Heart left ventricle (tissue), 16 donors: ENCODE results near the gene SGK1. TPM values are rescaled to one million over a fixed set of nuclear protein-coding genes. Genes with fewer than 3 reads are reported as not detected.
"Not testable (repeated sequence)": the region's sequence is repeated elsewhere in the genome, so short reads cannot be mapped to it uniquely, and the experiment has no call there.

Source experiments
- ATAC-seq, 4 donors: fragments of 200-7000 bp; cut with Tn5 transposase; one replicate each; pipeline ENCODE4 v1.9.1; 2020 to 2022; ENCODE audit warnings: moderate library complexity in 4 of 4, mild to moderate bottlenecking in 3 of 4, moderate number of reproducible peaks in 1 of 4
- DNase-seq, 5 donors: peaks; one replicate each; pipeline ENCODE4 v3.0.0-alpha.2; 2020
- H3K27ac ChIP-seq, 12 donors: fragments of 200-600 bp; sonication (generic) in 4 of 12; one replicate each; pipeline versions ENCODE4 v1.5.0 to v1.8.0; 2016 to 2022; ENCODE audit warnings: mild to moderate bottlenecking in 2 of 12
- H3K27me3 ChIP-seq, 9 donors: fragments of 200-600 bp; sonication (generic) in 2 of 9; one replicate each; pipeline versions ENCODE4 v1.5.1 to v1.8.0; 2016 to 2022; ENCODE audit warnings: mild to moderate bottlenecking in 3 of 9
- H3K36me3 ChIP-seq, 9 donors: fragments of 200-600 bp; sonication (generic) in 2 of 9; one replicate each; pipeline versions ENCODE4 v1.5.0 to v1.8.0; 2018 to 2022; ENCODE audit warnings: mild to moderate bottlenecking in 2 of 9
- H3K4me1 ChIP-seq, 12 donors: fragments of 200-600 bp; sonication (generic) in 4 of 12; one replicate each; pipeline versions ENCODE4 v1.5.0 to v1.8.0; 2016 to 2022; ENCODE audit warnings: mild to moderate bottlenecking in 3 of 12
- H3K4me3 ChIP-seq, 12 donors: fragments of 200-600 bp; sonication (generic) in 4 of 12; one replicate each; pipeline versions ENCODE4 v1.5.0 to v1.8.0; 2017 to 2022; ENCODE audit warnings: mild to moderate bottlenecking in 9 of 12, moderate library complexity in 4 of 12
- H3K9me3 ChIP-seq, 12 donors: fragments of 200-600 bp; sonication (generic) in 4 of 12; one replicate each; pipeline versions ENCODE4 v1.5.0 to v1.8.0; 2016 to 2022; ENCODE audit warnings: mild to moderate bottlenecking in 1 of 12
- POLR2A ChIP-seq, 2 donors: fragments of 450-650 bp; IDR thresholded peaks; one replicate each; pipeline ENCODE4 v1.6.1; 2017; ENCODE audit warnings: antibody characterized with exemption in 2 of 2, mild to moderate bottlenecking in 2 of 2, moderate library complexity in 2 of 2
- WGBS, 4 donors: extraction: QIAGEN DNeasy Blood & Tissue Kit in 2 of 4; methylation state at CpG; one replicate each; pipeline versions ENCODE4 v1.1.5 to v1.1.7; 2013 to 2018; 5-methylcytosine and 5-hydroxymethylcytosine counted together
- intact Hi-C, 10 donors: fragments of 100-400 bp; cut with DNase I; formaldehyde crosslinking; loops; one replicate each; pipeline versions ENCODE4 v1.11.1 to v1.14.2; 2022
- polyA plus RNA-seq, 2 donors: library from polyadenylated mRNA; stranded (reverse); fragments of 200-250 nt; gene quantifications; one replicate each; pipeline ENCODE4 v1.2.3, GENCODE V29; 2013
- total RNA-seq, 9 donors: library from RNA; depleted of rRNA in 2 of 9; stranded (reverse); fragments of >200 nt in 2 of 9; fragmentation: NEBNext Ultra II Directional in 3 of 9; extraction: Animal tissue kit (Norgen Biotek cat#: 25700) in 3 of 9; gene quantifications; one replicate each; pipeline versions ENCODE4 v1.1.0 to v1.2.4, GENCODE V29; 2016 to 2023
- TF ChIP-seq, protein P1 (sequence below), 12 donors: fragments of 200-600 bp; sonication (generic) in 4 of 12; IDR thresholded peaks; one replicate each; pipeline versions ENCODE4 v1.5.0 to v1.8.0; 2018 to 2022; ENCODE audit warnings: antibody characterized with exemption in 12 of 12, mild to moderate bottlenecking in 5 of 12
- donor health status: ischemic (EF 13 %, LVEDD 7.1; RV severe dilation, severe dysfunction).
- donor health status: healthy with polysubstance abuse.
- donor health status: DM: no; HTN: yes; CAD: no.
- donor health status: DM: no; HTN: no; CAD: no.
- donor health status: ischemic (EF 25% LVEDD 6.9; RV normal size, moderate dysfunction).
- donor health status: ischemic (EF 25% LVEDD 5.7; RV mildly dilated, moderate dysfunction).
- donor health status: healthy.
- donor health status: DM: yes; HTN: yes; CAD: no.
- donor health status: ischemic (EF 35%, LVEDD 5.7; RV mildly dilated, moderate dysfunction).
- donor health status: nonischemic (EF 11% LVEDD 7.7; RV severe dilation, severe dysfunction).
- donor health status: DM: yes; HTN: yes; CAD: no.
- donor health status: PGD.
- donor health status: ischemic (EF 29% LVEDD 5.4; RV normal size, mild dysfunction).
- donor health status: nonischemic (EF 23%, LVEDD 6.1; RV moderate dilation, normal function).

Gene SGK1
- total and polyA plus RNA-seq, 11 donors = 17.7 to 118 (median 56.7) TPM

DNA sequence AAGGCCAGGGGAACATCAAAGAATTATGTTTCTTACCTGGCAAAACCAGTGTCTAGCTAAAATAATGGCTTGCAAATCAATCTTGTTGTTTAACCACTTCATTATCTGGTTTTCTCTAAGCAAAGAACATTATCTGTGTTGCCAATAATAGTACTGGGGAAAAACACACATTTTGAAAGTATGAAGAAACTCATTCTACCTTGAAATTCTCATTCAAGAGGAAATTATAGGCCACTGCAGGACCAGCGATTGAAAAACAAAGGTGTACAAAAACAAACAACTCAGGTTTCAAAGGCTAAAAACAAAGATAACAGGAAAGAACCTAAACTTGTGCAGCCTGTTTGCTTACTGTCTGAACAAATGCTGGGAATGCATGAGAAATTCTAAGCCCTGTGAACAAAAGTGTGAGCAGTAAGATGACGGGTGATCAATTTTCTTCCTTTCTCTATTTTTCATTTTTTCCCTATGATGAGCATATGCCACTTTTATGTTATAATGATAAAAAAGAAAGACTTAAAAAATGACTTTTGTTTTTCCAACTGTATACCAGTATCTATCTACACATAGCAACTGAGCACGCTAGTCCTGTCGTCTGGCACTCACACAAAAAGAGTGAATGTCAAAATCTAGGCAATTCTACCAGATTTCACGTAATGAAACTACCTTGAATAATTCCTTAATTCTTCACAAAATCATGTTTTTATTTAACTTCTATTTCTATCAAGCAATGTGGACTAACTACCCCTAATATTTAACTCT lies 117.9 kb downstream of the SGK1 start:
- ATAC-seq (no peak), DNase-seq (no peak)
- H3K9me3 ChIP-seq = peaks cover 0 to 15% (median 4%) of the 10 kb centered on the region in 12 donors
- intact Hi-C loops = no loop called here
- H3K27me3 ChIP-seq = no peaks in the 10 kb centered on the region
- H3K4me3 ChIP-seq = no peak overlapping the region
- H3K27ac ChIP-seq = no peak overlapping the region
- WGBS, 4 donors = 90 to 94% (median 94%) methylated on average over 5 of the region's 5 CpGs
- TF ChIP-seq, protein P1, sequence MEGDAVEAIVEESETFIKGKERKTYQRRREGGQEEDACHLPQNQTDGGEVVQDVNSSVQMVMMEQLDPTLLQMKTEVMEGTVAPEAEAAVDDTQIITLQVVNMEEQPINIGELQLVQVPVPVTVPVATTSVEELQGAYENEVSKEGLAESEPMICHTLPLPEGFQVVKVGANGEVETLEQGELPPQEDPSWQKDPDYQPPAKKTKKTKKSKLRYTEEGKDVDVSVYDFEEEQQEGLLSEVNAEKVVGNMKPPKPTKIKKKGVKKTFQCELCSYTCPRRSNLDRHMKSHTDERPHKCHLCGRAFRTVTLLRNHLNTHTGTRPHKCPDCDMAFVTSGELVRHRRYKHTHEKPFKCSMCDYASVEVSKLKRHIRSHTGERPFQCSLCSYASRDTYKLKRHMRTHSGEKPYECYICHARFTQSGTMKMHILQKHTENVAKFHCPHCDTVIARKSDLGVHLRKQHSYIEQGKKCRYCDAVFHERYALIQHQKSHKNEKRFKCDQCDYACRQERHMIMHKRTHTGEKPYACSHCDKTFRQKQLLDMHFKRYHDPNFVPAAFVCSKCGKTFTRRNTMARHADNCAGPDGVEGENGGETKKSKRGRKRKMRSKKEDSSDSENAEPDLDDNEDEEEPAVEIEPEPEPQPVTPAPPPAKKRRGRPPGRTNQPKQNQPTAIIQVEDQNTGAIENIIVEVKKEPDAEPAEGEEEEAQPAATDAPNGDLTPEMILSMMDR (IDR thresholded peaks at IDR 0.05) = no peak
- no peak for TF ChIP-seq POLR2A (IDR thresholded peaks at IDR 0.05)
- peaks cover 0 to 7% (median 0%) of the 10 kb centered on the region in 12 donors for H3K4me1 ChIP-seq
- H3K36me3 ChIP-seq = no peaks in the 10 kb centered on the region

DNA sequence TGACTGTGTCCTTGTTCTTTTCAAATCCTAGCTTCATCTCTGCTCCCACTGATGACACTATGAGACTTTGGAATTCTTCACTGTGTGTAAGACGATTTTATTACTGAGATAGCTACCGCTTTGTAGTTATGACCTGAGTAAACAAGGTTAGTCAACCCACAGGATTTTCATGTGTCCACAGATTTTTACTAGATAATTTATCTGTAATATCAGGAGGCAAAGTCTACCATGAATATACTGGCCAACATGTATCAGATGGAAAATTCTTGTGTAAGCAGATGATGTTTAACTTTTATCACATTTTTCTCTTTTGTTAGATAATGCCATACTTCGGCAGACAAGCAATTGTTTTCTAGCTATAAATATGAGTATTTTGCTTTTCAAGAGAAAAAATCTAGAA lies 119.8 kb downstream of the SGK1 start:
- H3K9me3 ChIP-seq = peaks cover 0 to 2% (median 0%) of the 10 kb centered on the region in 12 donors
- TF ChIP-seq POLR2A (IDR thresholded peaks at IDR 0.05) = no peak
- TF ChIP-seq, protein P1 (IDR thresholded peaks at IDR 0.05) = no peak
- 94 to 99% (median 97%) methylated on average over 3 of the region's 3 CpGs for WGBS, 4 donors
- H3K27me3 ChIP-seq = no peaks in the 10 kb centered on the region
- intact Hi-C loops = no loop called here
- no peak overlapping the region for H3K4me3 ChIP-seq
- no peak for ATAC-seq
- H3K4me1 ChIP-seq = peaks cover 0 to 7% (median 0%) of the 10 kb centered on the region in 12 donors
- H3K27ac ChIP-seq = no peak overlapping the region
- DNase-seq = no peak
- no peaks in the 10 kb centered on the region for H3K36me3 ChIP-seq

DNA sequence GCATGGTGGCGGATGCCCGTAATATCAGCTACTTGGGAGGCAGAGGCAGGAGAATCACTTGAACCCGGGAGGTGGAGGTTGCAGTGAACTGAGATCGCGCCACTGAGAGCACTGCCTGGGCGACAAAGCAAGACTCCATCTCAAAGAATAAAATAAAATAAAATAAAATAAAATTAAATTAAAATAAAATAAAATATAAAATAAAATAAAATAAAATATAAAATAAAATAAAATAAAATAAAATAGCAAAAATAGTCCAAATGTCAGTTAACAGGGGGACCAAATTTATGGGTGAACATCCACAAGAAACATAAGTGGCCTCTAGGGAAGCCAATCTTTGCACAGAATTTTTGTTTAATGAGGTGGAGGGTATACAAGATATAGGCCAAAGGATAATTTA lies 120.2 kb downstream of the SGK1 start:
- intact Hi-C loops, ATAC-seq, H3K36me3 ChIP-seq, H3K4me1 ChIP-seq, H3K4me3 ChIP-seq, H3K9me3 ChIP-seq, H3K27me3 ChIP-seq, H3K27ac ChIP-seq, DNase-seq: not testable (repeated sequence)
- 91 to 98% (median 94%) methylated on average over 6 of the region's 6 CpGs for WGBS, 4 donors

DNA sequence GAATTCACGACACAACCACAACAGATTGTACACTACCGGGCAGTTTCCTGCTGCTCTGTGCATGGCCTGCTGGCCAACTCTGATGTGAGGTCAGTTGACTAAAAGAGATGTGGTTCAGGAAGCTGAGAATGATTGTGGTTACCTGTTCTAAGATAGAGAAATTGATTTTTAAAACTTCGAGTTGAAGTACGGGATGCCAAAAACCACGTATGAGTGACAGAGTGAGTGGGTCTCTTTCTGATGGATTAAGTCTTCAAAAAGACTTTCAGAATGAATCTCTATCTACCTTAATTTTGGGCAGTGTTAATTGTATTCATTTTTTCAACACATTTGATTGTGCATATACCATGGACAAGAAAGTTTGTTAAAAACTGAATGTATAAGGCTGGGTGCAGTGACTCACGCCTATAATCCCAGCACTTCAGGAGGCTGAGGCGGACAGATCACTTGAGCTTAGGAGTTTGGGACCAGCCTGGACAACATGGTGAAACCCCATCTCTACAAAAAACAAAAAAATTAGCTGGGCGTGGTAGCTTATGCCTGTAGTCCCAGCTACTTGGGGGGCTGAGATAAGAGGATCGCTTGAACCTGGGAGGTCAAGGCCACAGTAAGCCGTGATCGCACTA lies 121.2 kb downstream of the SGK1 start:
- WGBS, 4 donors = 91 to 95% (median 94%) methylated on average over 11 of the region's 11 CpGs
- no peak for TF ChIP-seq POLR2A (IDR thresholded peaks at IDR 0.05)
- TF ChIP-seq, protein P1 (IDR thresholded peaks at IDR 0.05) = no peak
- H3K27me3 ChIP-seq = no peaks in the 10 kb centered on the region
- intact Hi-C loops = no loop called here
- ATAC-seq (no peak), DNase-seq (no peak)
- H3K4me3 ChIP-seq = no peak overlapping the region
- H3K36me3 ChIP-seq = no peaks in the 10 kb centered on the region
- no peaks in the 10 kb centered on the region for H3K9me3 ChIP-seq
- H3K27ac ChIP-seq = no peak overlapping the region
- peaks cover 0 to 7% (median 0%) of the 10 kb centered on the region in 12 donors for H3K4me1 ChIP-seq
